BLaER1 treated with 17β-estradiol and CSF1 and Interleukin-3, amounts not matched to agents 10 nM and 100 nM (cell line): Measurements from ENCODE around the gene ECE1.

Experiments used
- H3K27ac ChIP-seq, 11 experiments: shearing (Covaris generic); formaldehyde crosslinking; 2 replicates each; pipeline ENCODE4 v1.8.1; 2022
- H3K27me3 ChIP-seq, 11 experiments: shearing (Covaris generic); formaldehyde crosslinking; 2 replicates each; pipeline ENCODE4 v1.8.1; 2022
- H3K36me3 ChIP-seq, 11 experiments: shearing (Covaris generic); formaldehyde crosslinking; 2 replicates each; pipeline ENCODE4 v1.8.1; 2022
- H3K4me1 ChIP-seq, 10 experiments: shearing (Covaris generic); formaldehyde crosslinking; 2 replicates each; pipeline ENCODE4 v1.8.1; 2022
- H3K4me2 ChIP-seq, 11 experiments: shearing (Covaris generic); formaldehyde crosslinking; 2 replicates each; pipeline ENCODE4 v1.8.1; 2022
- H3K4me3 ChIP-seq, 10 experiments: shearing (Covaris generic); formaldehyde crosslinking; 2 replicates each; pipeline ENCODE4 v1.8.1; 2022
- H3K9ac ChIP-seq, 11 experiments: shearing (Covaris generic); formaldehyde crosslinking; 2 replicates each; pipeline ENCODE4 v1.8.1; 2022
- H3K9me3 ChIP-seq, 11 experiments: shearing (Covaris generic); formaldehyde crosslinking; replicated peaks in 1 of 11; 2 replicates each; pipeline ENCODE4 v1.8.1; 2022
- H4K20me1 ChIP-seq, 11 experiments: shearing (Covaris generic); formaldehyde crosslinking; 2 replicates each; pipeline ENCODE4 v1.8.1; 2022
- Cebpa-rat ChIP-seq, 11 experiments: shearing (Covaris generic); IDR thresholded peaks; 2 replicates each; pipeline ENCODE4 v1.8.1; 2022

The ECE1 gene

GRCh38 chr1:21263052-21263429 lies 27.2 kb downstream of the ECE1 start:
- Histone ChIP-seq H3K27ac (peak overlapping the region in 8 of 11 experiments; percentile 76 to 91 (median 84); a peak in 14 of 22 replicates), H3K9me3 (peaks cover 7 to 15% (median 12%) of the 10 kb centered on the region in 11 experiments; a peak in 19 of 22 replicates)

GRCh38 chr1:21262293-21263051 lies 27.8 kb downstream of the ECE1 start:
- H3K4me1 ChIP-seq: peaks cover 36 to 53% (median 43%) of the 10 kb centered on the region in 10 experiments
- peaks cover 2 to 12% (median 6%) of the 10 kb centered on the region in 11 experiments; a peak in 13 of 22 replicates for H3K36me3 ChIP-seq
- peaks cover 0 to 5% (median 0%) of the 10 kb centered on the region in 11 experiments; a peak in 1 of 22 replicates for H4K20me1 ChIP-seq
- peak overlapping the region; percentile 46 to 78 (median 71); a peak in 21 of 22 replicates for H3K9ac ChIP-seq
- no peak for TF ChIP-seq Cebpa-rat (IDR thresholded peaks at IDR 0.05)
- peak overlapping the region; percentile 86 to 98 (median 92) for H3K4me2 ChIP-seq
- H3K27ac ChIP-seq: peak overlapping the region; percentile 65 to 91 (median 81)
- peak overlapping the region in 9 of 10 experiments; percentile 26 to 62 (median 35); a peak in 17 of 20 replicates for H3K4me3 ChIP-seq
- H3K27me3 ChIP-seq: peaks cover 0 to 12% (median 0%) of the 10 kb centered on the region in 11 experiments; a peak in 4 of 22 replicates
- H3K9me3 ChIP-seq: peaks cover 4 to 10% (median 7%) of the 10 kb centered on the region in 11 experiments; a peak in 19 of 22 replicates

More at GRCh38 chr1:21263052-21263429, 27.2 kb downstream of the ECE1 start:
- H3K9ac ChIP-seq: peak overlapping the region in 9 of 11 experiments; percentile 68 to 78 (median 74); a peak in 13 of 22 replicates
- H3K4me1 ChIP-seq: peaks cover 36 to 53% (median 43%) of the 10 kb centered on the region in 10 experiments
- peaks cover 8 to 17% (median 12%) of the 10 kb centered on the region in 11 experiments; a peak in 19 of 22 replicates for H3K36me3 ChIP-seq
- H3K27me3 ChIP-seq: peaks cover 0 to 11% (median 0%) of the 10 kb centered on the region in 11 experiments; a peak in 4 of 22 replicates
- TF ChIP-seq Cebpa-rat (IDR thresholded peaks at IDR 0.05): no peak
- H3K4me2 ChIP-seq: peak overlapping the region; percentile 86 to 98 (median 92)
- no peaks in the 10 kb centered on the region for H4K20me1 ChIP-seq
- no peak overlapping the region for H3K4me3 ChIP-seq

GRCh38 chr1:21261551-21262292 lies 28.5 kb downstream of the ECE1 start:
- peak overlapping the region; percentile 86 to 98 (median 92) for H3K4me2 ChIP-seq
- H3K4me1 ChIP-seq: peaks cover 37 to 55% (median 45%) of the 10 kb centered on the region in 10 experiments
- peaks cover 0 to 2% (median 0%) of the 10 kb centered on the region in 11 experiments; a peak in 3 of 22 replicates for H3K9me3 ChIP-seq
- peaks cover 0 to 20% (median 0%) of the 10 kb centered on the region in 11 experiments; a peak in 5 of 22 replicates for H3K27me3 ChIP-seq
- peaks cover 0 to 10% (median 0%) of the 10 kb centered on the region in 11 experiments; a peak in 1 of 22 replicates for H4K20me1 ChIP-seq
- H3K4me3 ChIP-seq: peak overlapping the region in 9 of 10 experiments; percentile 26 to 62 (median 35); a peak in 17 of 20 replicates
- H3K36me3 ChIP-seq: peaks cover 0 to 9% (median 2%) of the 10 kb centered on the region in 11 experiments; a peak in 1 of 22 replicates
- peak overlapping the region; percentile 65 to 91 (median 81) for H3K27ac ChIP-seq
- H3K9ac ChIP-seq: peak overlapping the region; percentile 46 to 78 (median 71); a peak in 21 of 22 replicates
- peak in 2 of 11 experiments; percentile 13 to 16; a peak in 1 of 22 replicates for TF ChIP-seq Cebpa-rat (IDR thresholded peaks at IDR 0.05)

GRCh38 chr1:21260405-21261125 lies 29.7 kb downstream of the ECE1 start:
- Histone ChIP-seq H3K4me2 (peak overlapping the region; percentile 86 to 98 (median 92)), H3K4me3 (no peak overlapping the region), H4K20me1 (peaks cover 0 to 10% (median 0%) of the 10 kb centered on the region in 11 experiments; a peak in 3 of 22 replicates), H3K9me3 (no peaks in the 10 kb centered on the region), H3K27me3 (peaks cover 0 to 24% (median 0%) of the 10 kb centered on the region in 11 experiments; a peak in 5 of 22 replicates), H3K4me1 (peaks cover 37 to 61% (median 51%) of the 10 kb centered on the region in 10 experiments), H3K36me3 (peaks cover 0 to 5% (median 0%) of the 10 kb centered on the region in 11 experiments; a peak in 2 of 22 replicates), H3K27ac (peak overlapping the region in 8 of 11 experiments; percentile 76 to 91 (median 84); a peak in 15 of 22 replicates), H3K9ac (peak overlapping the region in 3 of 11 experiments; percentile 68 to 75 (median 75); a peak in 4 of 22 replicates)
- TF ChIP-seq Cebpa-rat (IDR thresholded peaks at IDR 0.05): no peak

- Histone ChIP-seq H3K27ac (no peak overlapping the region; a peak in 1 of 22 replicates), H3K9me3 (no peaks in the 10 kb centered on the region), H3K27me3 (peaks cover 0 to 24% (median 0%) of the 10 kb centered on the region in 11 experiments; a peak in 5 of 22 replicates), H3K4me1 (peaks cover 41 to 67% (median 56%) of the 10 kb centered on the region in 10 experiments), H3K4me2 (peak overlapping the region in 1 of 11 experiments; percentile 98; a peak in 1 of 22 replicates), H3K36me3 (peaks cover 0 to 7% (median 0%) of the 10 kb centered on the region in 11 experiments; a peak in 3 of 22 replicates), H3K9ac (no peak overlapping the region), H3K4me3 (no peak overlapping the region), H4K20me1 (peaks cover 0 to 16% (median 5%) of the 10 kb centered on the region in 11 experiments; a peak in 7 of 22 replicates)
- no peak for TF ChIP-seq Cebpa-rat (IDR thresholded peaks at IDR 0.05)
Observed at GRCh38 chr1:21259316-21260076, 30.8 kb downstream of the ECE1 start.

- H3K4me3 ChIP-seq: no peak overlapping the region
- H3K27ac ChIP-seq: no peak overlapping the region
- H3K27me3 ChIP-seq: peaks cover 0 to 24% (median 0%) of the 10 kb centered on the region in 11 experiments; a peak in 5 of 22 replicates
- H4K20me1 ChIP-seq: peaks cover 0 to 20% (median 8%) of the 10 kb centered on the region in 11 experiments; a peak in 7 of 22 replicates
- no peak overlapping the region for H3K9ac ChIP-seq
- no peaks in the 10 kb centered on the region for H3K9me3 ChIP-seq
- no peak overlapping the region for H3K4me2 ChIP-seq
- TF ChIP-seq Cebpa-rat (IDR thresholded peaks at IDR 0.05): no peak
- H3K36me3 ChIP-seq: peaks cover 0 to 7% (median 0%) of the 10 kb centered on the region in 11 experiments; a peak in 3 of 22 replicates
- H3K4me1 ChIP-seq: peaks cover 43 to 68% (median 57%) of the 10 kb centered on the region in 10 experiments
Observed at GRCh38 chr1:21258331-21259134, 31.7 kb downstream of the ECE1 start.
